Measurements from ENCODE around the gene C12orf60. TPM values are rescaled to one million over a fixed set of nuclear protein-coding genes. Genes with fewer than 3 reads are reported as not detected.
A peak's percentile ranks its signal among the peaks of the same experiment; 100 is the strongest.

C12orf60 gene
- total and polyA plus RNA-seq, 2 of the 8 experiments (the other 6 are each of a cell fraction or from before 2014, with no cell fraction given): 1.2 to 1.5 TPM

DNA sequence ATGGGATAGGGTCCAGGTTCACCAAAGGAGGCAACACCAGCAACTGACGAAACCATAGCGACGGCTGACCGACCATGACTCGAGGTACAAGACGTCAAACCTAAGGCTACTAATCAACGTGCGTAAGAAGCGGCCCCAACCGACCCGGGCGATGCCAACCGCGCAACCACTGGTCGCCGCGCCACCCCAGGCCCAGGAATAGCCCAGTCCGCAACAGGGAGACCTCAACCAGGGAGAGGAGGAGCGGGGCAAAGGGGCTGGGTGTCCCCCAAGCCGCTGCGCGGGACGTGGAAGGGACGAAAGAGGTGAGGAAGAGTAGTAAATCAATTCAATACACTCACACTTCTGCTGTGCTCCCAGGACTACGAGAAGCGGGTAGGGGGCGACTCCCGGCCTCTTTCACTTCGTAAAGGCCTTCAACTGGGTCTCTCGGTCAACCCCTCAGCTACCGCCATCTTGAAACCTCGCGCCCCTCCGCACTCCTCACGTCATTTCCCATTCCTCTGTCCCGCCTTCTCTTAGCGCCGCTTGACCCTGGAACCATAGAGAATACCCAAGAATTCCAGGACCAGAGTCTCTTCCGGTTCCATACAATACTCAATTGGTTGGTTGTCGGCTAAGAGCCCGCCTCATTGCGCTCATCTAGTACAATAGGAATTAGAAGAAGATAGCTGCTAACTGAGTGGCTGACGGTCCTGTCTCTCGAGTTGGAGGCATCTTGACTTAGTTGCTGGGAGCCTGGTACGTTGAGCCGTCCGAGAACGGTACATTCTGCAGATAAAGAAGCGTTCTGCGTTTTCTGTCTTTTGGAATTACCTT, at the start of gene C12orf60, which contains the start of gene WBP11 (continued):
- TF ChIP-seq GABPA (IDR thresholded peaks at IDR 0.05; ENCODE audit: borderline replicate concordance, insufficient read depth, low read length) (peak; percentile 88; the same call in 1 of the 2 replicates), NRF1 (IDR thresholded peaks at IDR 0.05; ENCODE audit: low read depth, low read length) (no peak), TAF1 (IDR thresholded peaks at IDR 0.05; ENCODE audit: low read depth, low read length) (peak; percentile 97), CHD1 (IDR thresholded peaks at IDR 0.05; ENCODE audit: low read depth, low read length) (no peak), SP2 (IDR thresholded peaks at IDR 0.05; ENCODE audit: low read length) (peak; percentile 92), POU5F1 (IDR thresholded peaks at IDR 0.05; ENCODE audit: low read depth, low read length) (no peak), SP4 (IDR thresholded peaks at IDR 0.05; ENCODE audit: low read length) (no peak), JUND (IDR thresholded peaks at IDR 0.05; ENCODE audit: low read length) (no peak), RNF2 (IDR thresholded peaks at IDR 0.05; ENCODE audit: borderline replicate concordance, low read depth, low read length, missing control alignments, poor library complexity, severe bottlenecking) (no peak), SIRT6 (IDR thresholded peaks at IDR 0.05; ENCODE audit: low read length) (no peak), KDM4A (IDR thresholded peaks at IDR 0.05; ENCODE audit: low read depth, low read length, severe bottlenecking) (peak; percentile 59), CBX8 (IDR thresholded peaks at IDR 0.05; ENCODE audit: borderline replicate concordance, low read depth, low read length) (no peak), SP1 (IDR thresholded peaks at IDR 0.05; ENCODE audit: low read depth, low read length) (peak; percentile 86), CREB1 (IDR thresholded peaks at IDR 0.05) (peak; percentile 85), KDM5A (IDR thresholded peaks at IDR 0.05; ENCODE audit: low read length) (peak; percentile 73), RXRA (IDR thresholded peaks at IDR 0.05; ENCODE audit: insufficient read depth, low read depth, low read length) (no peak), KDM1A (IDR thresholded peaks at IDR 0.05; ENCODE audit: borderline replicate concordance, low read length) (no peak)
- TF ChIP-seq, protein P1, sequence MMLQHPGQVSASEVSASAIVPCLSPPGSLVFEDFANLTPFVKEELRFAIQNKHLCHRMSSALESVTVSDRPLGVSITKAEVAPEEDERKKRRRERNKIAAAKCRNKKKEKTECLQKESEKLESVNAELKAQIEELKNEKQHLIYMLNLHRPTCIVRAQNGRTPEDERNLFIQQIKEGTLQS (IDR thresholded peaks at IDR 0.05; ENCODE audit: insufficient read depth, low read depth, low read length): no peak
- TF ChIP-seq, protein P2, sequence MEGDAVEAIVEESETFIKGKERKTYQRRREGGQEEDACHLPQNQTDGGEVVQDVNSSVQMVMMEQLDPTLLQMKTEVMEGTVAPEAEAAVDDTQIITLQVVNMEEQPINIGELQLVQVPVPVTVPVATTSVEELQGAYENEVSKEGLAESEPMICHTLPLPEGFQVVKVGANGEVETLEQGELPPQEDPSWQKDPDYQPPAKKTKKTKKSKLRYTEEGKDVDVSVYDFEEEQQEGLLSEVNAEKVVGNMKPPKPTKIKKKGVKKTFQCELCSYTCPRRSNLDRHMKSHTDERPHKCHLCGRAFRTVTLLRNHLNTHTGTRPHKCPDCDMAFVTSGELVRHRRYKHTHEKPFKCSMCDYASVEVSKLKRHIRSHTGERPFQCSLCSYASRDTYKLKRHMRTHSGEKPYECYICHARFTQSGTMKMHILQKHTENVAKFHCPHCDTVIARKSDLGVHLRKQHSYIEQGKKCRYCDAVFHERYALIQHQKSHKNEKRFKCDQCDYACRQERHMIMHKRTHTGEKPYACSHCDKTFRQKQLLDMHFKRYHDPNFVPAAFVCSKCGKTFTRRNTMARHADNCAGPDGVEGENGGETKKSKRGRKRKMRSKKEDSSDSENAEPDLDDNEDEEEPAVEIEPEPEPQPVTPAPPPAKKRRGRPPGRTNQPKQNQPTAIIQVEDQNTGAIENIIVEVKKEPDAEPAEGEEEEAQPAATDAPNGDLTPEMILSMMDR (IDR thresholded peaks at IDR 0.05; ENCODE audit: control extremely low read depth in 1 of 3, insufficient read depth in 1 of 3, low read depth in 1 of 3, low read length in 3 of 3): no peak
- TF ChIP-seq, protein P3, sequence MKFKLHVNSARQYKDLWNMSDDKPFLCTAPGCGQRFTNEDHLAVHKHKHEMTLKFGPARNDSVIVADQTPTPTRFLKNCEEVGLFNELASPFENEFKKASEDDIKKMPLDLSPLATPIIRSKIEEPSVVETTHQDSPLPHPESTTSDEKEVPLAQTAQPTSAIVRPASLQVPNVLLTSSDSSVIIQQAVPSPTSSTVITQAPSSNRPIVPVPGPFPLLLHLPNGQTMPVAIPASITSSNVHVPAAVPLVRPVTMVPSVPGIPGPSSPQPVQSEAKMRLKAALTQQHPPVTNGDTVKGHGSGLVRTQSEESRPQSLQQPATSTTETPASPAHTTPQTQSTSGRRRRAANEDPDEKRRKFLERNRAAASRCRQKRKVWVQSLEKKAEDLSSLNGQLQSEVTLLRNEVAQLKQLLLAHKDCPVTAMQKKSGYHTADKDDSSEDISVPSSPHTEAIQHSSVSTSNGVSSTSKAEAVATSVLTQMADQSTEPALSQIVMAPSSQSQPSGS (IDR thresholded peaks at IDR 0.05; ENCODE audit: low read length): no peak

Data from H1 (cell line).